IMR-90 (cell line): ENCODE measurements around the gene PPP1R12C. TPM values are rescaled to one million over a fixed set of nuclear protein-coding genes. Genes with fewer than 3 reads are reported as not detected.

ENCODE experiments used
- ATAC-seq: fragments of 200-7000 bp; cut with Tn5 transposase; 2 replicates; pipeline ENCODE4 v1.9.1; 2020; ENCODE audit warnings: low read depth, mild to moderate bottlenecking, moderate library complexity
- BruUV-seq: library from RNA; stranded (reverse); fragments of 400-500 nt; replicated peaks from 2 replicates; lab custom pipeline; 2021; lab: Mats Ljungman, UMichigan
- CTCF ChIA-PET: fragments of 300-600 bp; formaldehyde crosslinking; extraction: SDS; loops from one replicate; lab custom pipeline; 2021; ENCODE audit warnings: antibody characterized with exemption; lab: Yijun Ruan, JAX
- POLR2A ChIA-PET: fragments of 300-600 bp; sonication (Branson Sonifier 250); formaldehyde crosslinking; loops from one replicate; lab custom pipeline; 2022; ENCODE audit warnings: antibody characterized with exemption; ENCODE audit not compliant: unreplicated experiment; lab: Charles Lee
- DNase-seq: peaks from one replicate; pipeline ENCODE4 v3.0.0; 2013
- H2AFZ ChIP-seq: replicated peaks from 2 replicates; pipeline ENCODE3; 2013; ENCODE audit warnings: low read length, mild to moderate bottlenecking; ENCODE audit not compliant: poor library complexity
- H2AK5ac ChIP-seq: 2 replicates; pipeline ENCODE4 v1.6.1; 2013; ENCODE audit warnings: low read depth, low read length, inconsistent platforms
- H2AK9ac ChIP-seq: replicated peaks from 2 replicates; pipeline ENCODE3; 2013; ENCODE audit warnings: mild to moderate bottlenecking, low read depth, low read length, moderate library complexity; ENCODE audit not compliant: poor library complexity
- H2BK120ac ChIP-seq: 2 replicates; pipeline ENCODE4 v1.6.1; 2013; ENCODE audit warnings: low read depth, low read length, inconsistent platforms
- H2BK15ac ChIP-seq: 3 replicates; pipeline ENCODE4 v1.6.1; 2013; ENCODE audit warnings: low read depth, low read length, inconsistent platforms
- H2BK20ac ChIP-seq: 2 replicates; pipeline ENCODE4 v1.6.1; 2013; ENCODE audit warnings: low read depth, mild to moderate bottlenecking, inconsistent platforms, low read length, moderate library complexity
- H2BK5ac ChIP-seq: 2 replicates; pipeline ENCODE4 v1.6.1; 2013; ENCODE audit warnings: mild to moderate bottlenecking, low read depth, low read length, inconsistent platforms; ENCODE audit not compliant: poor library complexity, severe bottlenecking
- H3K14ac ChIP-seq: replicated peaks from 2 replicates; pipeline ENCODE4 v1.6.1; 2013; ENCODE audit warnings: low read depth, low read length, inconsistent platforms
- H3K18ac ChIP-seq: 2 replicates; pipeline ENCODE4 v1.6.1; 2013; ENCODE audit warnings: low read depth, low read length, control low read depth
- H3K23ac ChIP-seq: 2 replicates; pipeline ENCODE4 v1.6.1; 2013; ENCODE audit warnings: low read depth, low read length, inconsistent platforms
- H3K27ac ChIP-seq: 2 replicates; pipeline ENCODE4 v1.5.1; 2013; ENCODE audit warnings: mild to moderate bottlenecking, control low read depth, low read length; ENCODE audit not compliant: insufficient read depth
- H3K27me3 ChIP-seq: 2 replicates; pipeline ENCODE4 v1.6.1; 2013; ENCODE audit warnings: low read length; ENCODE audit not compliant: control insufficient read depth, insufficient read depth
- H3K36me3 ChIP-seq: 2 replicates; pipeline ENCODE4 v1.6.1; 2013; ENCODE audit warnings: low read length, mixed read lengths; ENCODE audit not compliant: control insufficient read depth, insufficient read depth
- H3K4ac ChIP-seq: 2 replicates; pipeline ENCODE4 v1.6.1; 2013; ENCODE audit warnings: low read depth, low read length, inconsistent platforms
- H3K4me1 ChIP-seq: 2 replicates; pipeline ENCODE4 v1.6.1; 2013; ENCODE audit warnings: low read length, mixed read lengths; ENCODE audit not compliant: control insufficient read depth, insufficient read depth
- H3K4me2 ChIP-seq: 2 replicates; pipeline ENCODE4 v1.6.1; 2013; ENCODE audit warnings: low read depth, mild to moderate bottlenecking, control low read depth, low read length, moderate library complexity
- H3K4me3 ChIP-seq: 2 replicates; pipeline ENCODE4 v1.5.1; 2013; ENCODE audit warnings: low read depth, mild to moderate bottlenecking, control low read depth, low read length, moderate library complexity; ENCODE audit not compliant: insufficient read depth
- H3K56ac ChIP-seq: 2 replicates; pipeline ENCODE4 v1.6.1; 2013; ENCODE audit warnings: low read length, inconsistent platforms; ENCODE audit not compliant: insufficient read depth; ENCODE audit errors: extremely low read depth
- H3K79me1 ChIP-seq, 2 experiments: 2 replicates each; pipeline ENCODE4 v1.6.1; 2013; ENCODE audit warnings: low read length in 2 of 2, inconsistent platforms in 1 of 2, low read depth in 1 of 2
- H3K9ac ChIP-seq: 2 replicates; pipeline ENCODE4 v1.6.1; 2013; ENCODE audit warnings: low read depth, low read length, control low read depth
- H3K9me1 ChIP-seq: 2 replicates; pipeline ENCODE4 v1.6.1; 2013; ENCODE audit warnings: low read length, inconsistent platforms; ENCODE audit not compliant: insufficient read depth
- H3K9me3 ChIP-seq: 2 replicates; pipeline ENCODE4 v1.6.1; 2013; ENCODE audit warnings: low read length; ENCODE audit not compliant: control insufficient read depth, insufficient read depth
- H4K20me1 ChIP-seq: 2 replicates; pipeline ENCODE4 v1.6.1; 2013; ENCODE audit warnings: low read length, inconsistent platforms; ENCODE audit not compliant: insufficient read depth
- H4K5ac ChIP-seq: 2 replicates; pipeline ENCODE4 v1.6.1; 2013; ENCODE audit warnings: mild to moderate bottlenecking, low read depth, low read length, control low read depth
- H4K8ac ChIP-seq, 2 experiments: 2 replicates each; pipeline ENCODE4 v1.6.1; 2013; ENCODE audit warnings: low read depth in 2 of 2, low read length in 2 of 2, control low read depth in 1 of 2, inconsistent platforms in 1 of 2
- H4K91ac ChIP-seq: 2 replicates; pipeline ENCODE4 v1.6.1; 2013; ENCODE audit warnings: low read depth, low read length, inconsistent platforms; ENCODE audit not compliant: insufficient read depth
- BHLHE40 ChIP-seq: fragments of 150-350 bp; IDR thresholded peaks from 2 replicates; pipeline ENCODE4 v1.6.1; 2016; ENCODE audit warnings: mild to moderate bottlenecking, low read depth, low read length
- CEBPB ChIP-seq: IDR thresholded peaks from 2 replicates; pipeline ENCODE4 v1.6.1; 2012; ENCODE audit warnings: low read depth, low read length, improper control_type of control experiment
- FOS ChIP-seq: fragments of 150-350 bp; IDR thresholded peaks from 2 replicates; pipeline ENCODE4 v1.6.1; 2016; ENCODE audit warnings: low read depth, low read length
- MAFK ChIP-seq: IDR thresholded peaks from 2 replicates; pipeline ENCODE4 v1.6.1; 2012; ENCODE audit warnings: low read depth, low read length, improper control_type of control experiment
- MXI1 ChIP-seq: IDR thresholded peaks from 2 replicates; pipeline ENCODE4 v1.6.1; 2012; ENCODE audit warnings: low read depth, mild to moderate bottlenecking, low read length, moderate library complexity, borderline replicate concordance
- NFE2L2 ChIP-seq: fragments of 150-350 bp; IDR thresholded peaks from 2 replicates; pipeline ENCODE4 v1.6.1; 2016; ENCODE audit warnings: low read depth, mild to moderate bottlenecking, low read length
- POLR2A ChIP-seq: IDR thresholded peaks from 2 replicates; pipeline ENCODE4 v1.6.1; 2012; ENCODE audit warnings: mild to moderate bottlenecking, low read depth, low read length
- RAD21 ChIP-seq: IDR thresholded peaks from 2 replicates; pipeline ENCODE4 v1.6.1; 2012; ENCODE audit warnings: low read length, improper control_type of control experiment
- RCOR1 ChIP-seq: IDR thresholded peaks from 2 replicates; pipeline ENCODE4 v1.6.1; 2012; ENCODE audit warnings: mild to moderate bottlenecking, low read length, improper control_type of control experiment; ENCODE audit not compliant: insufficient replicate concordance
- RFX5 ChIP-seq: IDR thresholded peaks from 2 replicates; pipeline ENCODE4 v1.8.0; 2012; ENCODE audit warnings: low read depth, mild to moderate bottlenecking, low read length, moderate library complexity
- WGBS, 2 experiments: methylation state at CpG; one replicate each; pipeline versions ENCODE4 v1.1.5 to v1.1.7; 2013; ENCODE audit warnings: missing lambda C conversion rate in 2 of 2; ENCODE audit not compliant: insufficient read length in 1 of 2; ENCODE audit errors: extremely low coverage in 2 of 2; 5-methylcytosine and 5-hydroxymethylcytosine counted together
- dilution Hi-C: fragments of 300-500 bp; cut with HindIII; formaldehyde crosslinking; loops from one replicate; pipeline ENCODE4 v1.14.3; 2018; ENCODE audit warnings: low sequenced_read_pairs; ENCODE audit not compliant: unreplicated experiment
- in situ Hi-C: fragments of 300-500 bp; cut with MboI; formaldehyde crosslinking; loops from 3 replicates; pipeline ENCODE4 v1.14.3; 2019; ENCODE audit warnings: low sequenced_read_pairs, inconsistent platforms, mixed read lengths
- intact Hi-C: fragments of 100-400 bp; cut with micrococcal nuclease; formaldehyde crosslinking; loops from 2 replicates; pipeline ENCODE4 v1.10.0; 2022
- polyA plus RNA-seq, 3 experiments: library from polyadenylated mRNA; depleted of rRNA; stranded (reverse); fragments of >200 nt; gene quantifications; 2 replicates each; pipeline ENCODE4 v1.2.3, GENCODE V29; 2012; ENCODE audit warnings: low replicate concordance in 1 of 3
- total RNA-seq: library from RNA; depleted of rRNA; stranded (reverse); fragments of >200 nt; gene quantifications from 2 replicates; pipeline ENCODE4 v1.2.3, GENCODE V29; 2012

Gene PPP1R12C
- total and polyA plus RNA-seq, 2 of the 4 experiments (the other 2 are of a cell fraction), result 21.5 to 81.4 TPM

DNA sequence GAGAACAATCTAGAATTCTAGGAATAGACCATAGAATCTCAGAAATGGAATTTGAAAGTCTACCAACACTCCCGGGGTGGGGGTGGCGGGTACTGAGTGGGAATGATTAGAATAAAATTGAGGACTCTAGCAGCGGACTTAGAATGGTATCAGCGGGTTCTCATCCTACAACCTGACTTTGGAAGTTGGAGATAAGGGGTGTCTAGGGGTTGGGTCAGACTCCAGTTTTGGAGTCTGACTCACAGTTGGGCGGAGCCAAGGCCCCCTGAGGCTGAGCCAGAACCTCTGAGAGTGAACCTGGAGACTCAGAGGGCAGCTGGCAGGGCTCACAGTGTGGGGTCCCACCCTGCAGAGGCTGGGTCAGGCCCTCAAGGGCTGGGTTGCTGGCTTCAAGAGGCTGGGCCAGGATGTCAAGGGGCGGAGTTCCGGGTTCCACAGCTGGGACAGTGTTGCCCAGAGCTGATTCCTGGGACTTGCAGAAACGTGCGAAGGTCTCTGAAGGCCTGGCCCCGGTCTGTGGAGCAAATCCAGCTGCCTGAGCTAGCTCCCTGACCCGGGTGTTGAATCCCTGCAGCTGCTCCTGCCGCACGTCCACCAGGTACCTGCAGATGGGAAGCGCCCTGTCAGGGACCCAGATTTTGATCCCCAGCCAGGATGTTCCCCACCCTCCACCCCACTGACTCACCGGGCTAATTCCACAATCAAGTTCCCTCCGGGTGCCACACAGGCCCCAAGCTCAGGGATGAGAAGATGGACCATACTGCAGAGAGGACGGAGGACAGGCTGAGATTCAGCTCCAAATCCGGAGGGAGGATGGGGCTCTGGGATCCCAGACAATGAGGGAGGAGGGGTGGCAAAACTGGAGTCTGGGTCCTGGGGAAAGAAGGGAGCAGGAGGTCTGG lies 41.7 kb upstream of the PPP1R12C start:
- ATAC-seq, result no peak; the same call in none of the 2 replicates
- 58% methylated on average over 13 of the region's 18 CpGs; no CpG with 5 or more reads in 1 of the 2 experiments for WGBS, 2 experiments
- dilution Hi-C loops, result no loop called here

More for the DNA sequence above, 41.7 kb upstream of the PPP1R12C start:
- intact Hi-C loops (no loop called here), in situ Hi-C loops (no loop called here)
- peaks cover 42% of the 10 kb centered on the region for H3K27me3 ChIP-seq
- no peak overlapping the region for H3K23ac ChIP-seq
- no peak overlapping the region for H3K4me2 ChIP-seq
- no peak overlapping the region for H2BK20ac ChIP-seq
- H3K9ac ChIP-seq, result no peak overlapping the region
- no peak overlapping the region for H3K27ac ChIP-seq
- no peak overlapping the region for H4K5ac ChIP-seq
- H2AK9ac ChIP-seq, result no peak overlapping the region
- BruUV-seq, result no TSS peak
- no peak overlapping the region for H3K56ac ChIP-seq
- H4K91ac ChIP-seq, result no peak overlapping the region
- no peak overlapping the region for H3K4ac ChIP-seq
- H2AFZ ChIP-seq, result peak overlapping the region; percentile 59
- POLR2A ChIA-PET, result interaction anchor here (0.6 kb wide), 1 partner anchor 249 kb away, joined by 4 read pairs; no protein-coding TSS in a partner anchor
- H3K9me3 ChIP-seq, result no peaks in the 10 kb centered on the region
- H4K20me1 ChIP-seq, result no peaks in the 10 kb centered on the region
- no peak overlapping the region for H3K14ac ChIP-seq
- H2AK5ac ChIP-seq, result no peak overlapping the region
- no peak overlapping the region for H3K4me3 ChIP-seq
- TF ChIP-seq MAFK (no peak), MXI1 (no peak), POLR2A (no peak), RCOR1 (no peak), FOS (no peak), CEBPB (no peak), RAD21 (no peak), RFX5 (no peak), BHLHE40 (no peak), NFE2L2 (no peak)
- no peaks in the 10 kb centered on the region for H3K36me3 ChIP-seq
- CTCF ChIA-PET, result interaction anchor here (0.6 to 0.7 kb wide), 2 partner anchors 9 to 79 kb away, joined by 3 read pairs; no protein-coding TSS in a partner anchor
- H3K9me1 ChIP-seq, result no peaks in the 10 kb centered on the region
- H4K8ac ChIP-seq, result no peak overlapping the region
- H2BK5ac ChIP-seq, result no peak overlapping the region
- H2BK120ac ChIP-seq, result no peak overlapping the region
- H3K4me1 ChIP-seq, result peaks cover 2% of the 10 kb centered on the region; the same call in 1 of the 2 replicates
- no peak for DNase-seq
- H3K18ac ChIP-seq, result no peak overlapping the region
- H3K79me1 ChIP-seq, result no peaks in the 10 kb centered on the region
- H2BK15ac ChIP-seq, result no peak overlapping the region
